K562 (cell line): ENCODE data around the gene GLI3. TPM values are rescaled to one million over a fixed set of nuclear protein-coding genes. Genes with fewer than 3 reads are reported as not detected.

Source experiments
- ATAC-seq: fragments of 200-7000 bp; cut with Tn5 transposase; 3 replicates; pipeline ENCODE4 v1.9.1; 2020; ENCODE audit warnings: moderate library complexity
- BruUV-seq: library from RNA; stranded (reverse); fragments of 400-500 nt; replicated peaks from 2 replicates; lab custom pipeline; 2021; lab: Mats Ljungman, UMichigan
- CTCF ChIA-PET: fragments of 300-600 bp; formaldehyde crosslinking; extraction: SDS; loops from one replicate; lab custom pipeline; 2021; ENCODE audit warnings: low intra/inter-chr PET ratio; lab: Yijun Ruan, JAX
- POLR2A ChIA-PET: fragments of 300-600, 350-650 bp; sonication (Branson Sonifier 250); formaldehyde crosslinking; extraction: SDS; loops from one replicate; lab custom pipeline; 2021; ENCODE audit warnings: antibody characterized with exemption, inconsistent platforms; lab: Yijun Ruan, JAX
- DNase-seq, 4 experiments: peaks; one replicate each; pipeline versions ENCODE4 v3.0.0 to v3.0.0-alpha.2; 2011 to 2018; ENCODE audit warnings: low spot score in 3 of 4, mixed read lengths in 3 of 4; ENCODE audit errors: extremely low read depth in 1 of 4
- FAIRE-seq: peaks from 2 replicates; lab custom pipeline; 2011; peaks lifted over from hg19 to GRCh38; lab: Jason Lieb, UNC
- H2AFZ ChIP-seq: 2 replicates; pipeline ENCODE4 v1.6.0; 2011; ENCODE audit warnings: low read depth, low read length, control low read depth, inconsistent platforms
- H3K27ac ChIP-seq: fragments of 200-600 bp; 3 replicates; pipeline ENCODE4 v1.8.0; 2011; ENCODE audit warnings: low read depth, mild to moderate bottlenecking, control low read depth, inconsistent platforms, low read length, moderate library complexity, mixed read lengths; ENCODE audit errors: extremely low read depth
- H3K27me3 ChIP-seq, 2 experiments: fragments of 300-600 bp in 1 of 2; 2 replicates in 1 of 2; 3 replicates in 1 of 2; pipeline versions ENCODE4 v1.6.0 to v1.8.0; 2011; ENCODE audit warnings: inconsistent platforms in 2 of 2, low read length in 2 of 2, mild to moderate bottlenecking in 1 of 2, mixed read lengths in 1 of 2, moderate library complexity in 1 of 2; ENCODE audit not compliant: control insufficient read depth in 2 of 2, insufficient read depth in 2 of 2
- H3K36me3 ChIP-seq: fragments of 300-600 bp; 3 replicates; pipeline ENCODE4 v1.8.0; 2011; ENCODE audit warnings: mild to moderate bottlenecking, low read length, inconsistent platforms; ENCODE audit not compliant: control insufficient read depth, insufficient read depth
- H3K4me1 ChIP-seq, 2 experiments: fragments of 200-600 bp in 1 of 2; replicated peaks in 1 of 2; 2 replicates in 1 of 2; 3 replicates in 1 of 2; pipeline versions ENCODE4 v1.5.1 to v1.8.0; 2011; ENCODE audit warnings: inconsistent platforms in 2 of 2, low read length in 2 of 2, mild to moderate bottlenecking in 1 of 2, mixed read lengths in 1 of 2, moderate library complexity in 1 of 2; ENCODE audit not compliant: control insufficient read depth in 2 of 2, insufficient read depth in 2 of 2
- H3K4me2 ChIP-seq: 2 replicates; pipeline ENCODE4 v1.6.1; 2011; ENCODE audit warnings: low read length, control low read depth, inconsistent platforms, mixed read lengths; ENCODE audit not compliant: insufficient read depth
- H3K4me3 ChIP-seq: fragments of 200-600 bp; sonication (generic), shearing (Covaris generic); 2 replicates; pipeline ENCODE4 v1.5.1; 2016; ENCODE audit warnings: control low read depth, inconsistent platforms
- H3K79me2 ChIP-seq: fragments of 200-600 bp; 3 replicates; pipeline ENCODE4 v1.8.0; 2011; ENCODE audit warnings: low read length, inconsistent platforms; ENCODE audit not compliant: control insufficient read depth, insufficient read depth
- H3K9ac ChIP-seq, 2 experiments: 2 replicates each; pipeline versions ENCODE4 v1.6.0 to v1.6.1; 2011; ENCODE audit warnings: low read depth in 2 of 2, low read length in 2 of 2, control low read depth in 1 of 2, inconsistent platforms in 1 of 2, mild to moderate bottlenecking in 1 of 2, mixed read lengths in 1 of 2; ENCODE audit not compliant: insufficient read depth in 1 of 2
- H3K9me1 ChIP-seq: one replicate; pipeline ENCODE4 v1.6.0; 2011; ENCODE audit warnings: inconsistent platforms, mild to moderate bottlenecking, low read length, moderate library complexity; ENCODE audit not compliant: control insufficient read depth, insufficient read depth
- H3K9me3 ChIP-seq: replicated peaks from 2 replicates; pipeline ENCODE4 v1.5.1; 2011; ENCODE audit warnings: low read depth, low read length, inconsistent platforms; ENCODE audit not compliant: control insufficient read depth, insufficient read depth
- H4K20me1 ChIP-seq: replicated peaks from 2 replicates; pipeline ENCODE4 v1.6.1; 2011; ENCODE audit warnings: low read length, inconsistent platforms, mixed read lengths; ENCODE audit not compliant: control insufficient read depth, insufficient read depth
- COPS2 ChIP-seq: fragments of 450-650 bp; conservative IDR thresholded peaks from 2 replicates; pipeline ENCODE4 v1.6.1; 2016; ENCODE audit warnings: mild to moderate bottlenecking, moderate library complexity
- ETV6 ChIP-seq, 3 experiments: fragments of 150-350 bp in 1 of 3; sonication (generic) in 1 of 3; formaldehyde crosslinking in 1 of 3; IDR thresholded peaks; 2 replicates each; pipeline versions ENCODE4 v1.6.1 to v1.8.0; 2014 to 2022; ENCODE audit warnings: borderline replicate concordance in 2 of 3, low read depth in 2 of 3, antibody characterized with exemption in 1 of 3, low read length in 1 of 3, mild to moderate bottlenecking in 1 of 3, missing genetic modification reagents in 1 of 3
- MTA3 ChIP-seq: fragments of 450-650 bp; formaldehyde crosslinking; IDR thresholded peaks from 2 replicates; pipeline ENCODE4 v1.6.1; 2017; ENCODE audit warnings: mild to moderate bottlenecking, borderline replicate concordance
- MYC ChIP-seq, 2 experiments: fragments of 250-450 bp in 1 of 2; sonication (Bioruptor Pico) in 1 of 2; IDR thresholded peaks; 2 replicates each; pipeline versions ENCODE4 v1.5.1 to v1.6.1; 2012 to 2021; ENCODE audit warnings: low read depth in 2 of 2, borderline replicate concordance in 1 of 2, improper control_type of control experiment in 1 of 2, low read length in 1 of 2, mild to moderate bottlenecking in 1 of 2, moderate library complexity in 1 of 2
- NCOR1 ChIP-seq: fragments of 450-650 bp; IDR thresholded peaks from 2 replicates; pipeline ENCODE4 v1.6.1; 2016; ENCODE audit warnings: mild to moderate bottlenecking, moderate library complexity
- NRF1 ChIP-seq, 2 experiments: fragments of 450-650 bp; IDR thresholded peaks in 1 of 2; conservative IDR thresholded peaks in 1 of 2; 2 replicates each; pipeline ENCODE4 v1.6.1; 2014; ENCODE audit warnings: mild to moderate bottlenecking in 2 of 2
- STAG1 ChIP-seq: sonication (generic); formaldehyde crosslinking; IDR thresholded peaks from 2 replicates; pipeline ENCODE4 v1.5.0; 2020; ENCODE audit warnings: missing genetic modification reagents, borderline replicate concordance
- WGBS: fragments of 100-300 bp; shearing (Covaris generic); methylation state at CpG from one replicate; pipeline ENCODE4 v1.1.6; 2016; ENCODE audit warnings: low coverage, mixed read lengths; ENCODE audit not compliant: insufficient coverage; ENCODE audit errors: missing lambda C conversion rate; 5-methylcytosine and 5-hydroxymethylcytosine counted together
- in situ Hi-C: fragments of 300-500 bp; cut with MboI; formaldehyde crosslinking; loops from 4 replicates; pipeline ENCODE4 v1.15.0; 2018; ENCODE audit warnings: inconsistent platforms, mixed read lengths
- intact Hi-C: fragments of 100-400 bp; cut with micrococcal nuclease; formaldehyde crosslinking; loops from 2 replicates; pipeline ENCODE4 v1.14.2; 2022
- polyA plus RNA-seq, 8 experiments: library from polyadenylated mRNA; depleted of rRNA in 4 of 8; stranded (reverse) in 5 of 8; unstranded in 3 of 8; fragments of >200 nt; fragmentation: Nextera tagmentation in 2 of 8; fragmentation: Illumina TruSeq in 1 of 8; extraction: Ambion mirVana in 2 of 8; extraction: Trizol in 1 of 8; gene quantifications; 2 replicates each; pipeline versions ENCODE4 v1.2.1 to v1.2.3, GENCODE V29; 2011 to 2014; ENCODE audit warnings: inconsistent platforms in 1 of 8, missing spikeins in 1 of 8
- total RNA-seq, 7 experiments: library from RNA; depleted of rRNA in 6 of 7; stranded (reverse); fragments of >200 nt in 6 of 7; fragmentation: Illumina TruSeq in 2 of 7; extraction: Trizol in 2 of 7; gene quantifications; 2 replicates each; pipeline versions ENCODE4 v1.2.1 to v1.2.3, GENCODE V29; 2011 to 2021; ENCODE audit warnings: low replicate concordance in 1 of 7
- TF ChIP-seq, protein P1 (sequence below): fragments of 250-450 bp; sonication (Bioruptor Pico); IDR thresholded peaks from 2 replicates; pipeline ENCODE4 v1.5.0; 2022; ENCODE audit warnings: mild to moderate bottlenecking
- TF ChIP-seq, protein P2 (sequence below): sonication (generic); formaldehyde crosslinking; IDR thresholded peaks from 2 replicates; pipeline ENCODE4 v1.8.1; 2023; ENCODE audit warnings: mild to moderate bottlenecking, missing genetic modification reagents, moderate library complexity
- TF ChIP-seq, protein P3 (sequence below), 2 experiments: IDR thresholded peaks; 2 replicates each; pipeline ENCODE4 v1.6.1; 2011; ENCODE audit warnings: borderline replicate concordance in 1 of 2, control low read depth in 1 of 2, low read depth in 1 of 2, low read length in 1 of 2, mild to moderate bottlenecking in 1 of 2, mixed read lengths in 1 of 2, moderate library complexity in 1 of 2; ENCODE audit not compliant: insufficient read depth in 1 of 2, insufficient read length in 1 of 2, poor library complexity in 1 of 2, severe bottlenecking in 1 of 2; ENCODE audit errors: extremely low read depth in 1 of 2

GLI3 gene
- total and polyA plus RNA-seq, 9 of the 15 experiments (the other 6 are each of a cell fraction or from before 2014, with no cell fraction given): 0.01 to 0.18 (median 0.07) TPM; not detected in 6

DNA sequence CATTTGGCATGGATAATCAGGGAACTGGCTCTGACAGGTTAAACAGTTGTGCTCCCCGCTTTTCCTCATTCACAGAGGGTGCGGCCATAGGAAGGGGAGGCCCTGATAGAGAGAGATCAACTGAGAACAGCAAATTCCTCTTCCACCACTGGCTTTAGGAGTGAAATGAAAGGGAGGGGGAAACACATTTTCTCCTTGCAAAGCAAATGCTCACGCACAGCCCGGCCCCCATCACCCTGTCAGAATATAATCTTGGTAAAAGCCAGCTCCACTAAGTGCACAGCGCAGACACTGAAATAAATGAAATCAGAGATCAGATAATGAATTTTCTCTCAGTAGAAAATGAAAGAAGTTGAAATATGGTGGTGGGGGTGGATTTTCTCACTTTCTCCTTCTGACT is 187.2 kb downstream of the GLI3 start:
- Histone ChIP-seq H3K36me3 (no peaks in the 10 kb centered on the region), H3K27me3 (peaks cover 4 to 10% of the 10 kb centered on the region in 2 experiments; a peak in 3 of 5 replicates), H3K4me1 (no peaks in the 10 kb centered on the region), H3K9ac (no peak overlapping the region), H3K4me2 (no peak overlapping the region), H4K20me1 (no peaks in the 10 kb centered on the region), H3K4me3 (no peak overlapping the region), H3K9me3 (no peaks in the 10 kb centered on the region; the same call in 1 of the 2 replicates), H3K27ac (no peak overlapping the region), H3K79me2 (no peaks in the 10 kb centered on the region), H3K9me1 (no peaks in the 10 kb centered on the region), H2AFZ (no peak overlapping the region)
- 0% methylated on average over 5 of the region's 5 CpGs for WGBS
- no peak for TF ChIP-seq NRF1 (conservative IDR thresholded peaks at IDR 0.05 in 1 of 2, IDR thresholded peaks at IDR 0.05 in 1 of 2)
- TF ChIP-seq, protein P1, sequence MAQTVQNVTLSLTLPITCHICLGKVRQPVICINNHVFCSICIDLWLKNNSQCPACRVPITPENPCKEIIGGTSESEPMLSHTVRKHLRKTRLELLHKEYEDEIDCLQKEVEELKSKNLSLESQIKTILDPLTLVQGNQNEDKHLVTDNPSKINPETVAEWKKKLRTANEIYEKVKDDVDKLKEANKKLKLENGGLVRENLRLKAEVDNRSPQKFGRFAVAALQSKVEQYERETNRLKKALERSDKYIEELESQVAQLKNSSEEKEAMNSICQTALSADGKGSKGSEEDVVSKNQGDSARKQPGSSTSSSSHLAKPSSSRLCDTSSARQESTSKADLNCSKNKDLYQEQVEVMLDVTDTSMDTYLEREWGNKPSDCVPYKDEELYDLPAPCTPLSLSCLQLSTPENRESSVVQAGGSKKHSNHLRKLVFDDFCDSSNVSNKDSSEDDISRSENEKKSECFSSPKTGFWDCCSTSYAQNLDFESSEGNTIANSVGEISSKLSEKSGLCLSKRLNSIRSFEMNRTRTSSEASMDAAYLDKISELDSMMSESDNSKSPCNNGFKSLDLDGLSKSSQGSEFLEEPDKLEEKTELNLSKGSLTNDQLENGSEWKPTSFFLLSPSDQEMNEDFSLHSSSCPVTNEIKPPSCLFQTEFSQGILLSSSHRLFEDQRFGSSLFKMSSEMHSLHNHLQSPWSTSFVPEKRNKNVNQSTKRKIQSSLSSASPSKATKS (CRISPR knock-in tag): no peak
- no peak for TF ChIP-seq NCOR1
- no peak for TF ChIP-seq STAG1 (CRISPR knock-in tag)
- TF ChIP-seq MYC (IDR thresholded peaks at IDR 0.05; ENCODE audit: low read depth, low read length): no peak
- TF ChIP-seq MYC (CRISPR knock-in tag; IDR thresholded peaks at IDR 0.05; ENCODE audit: borderline replicate concordance, low read depth): no peak
- TF ChIP-seq MTA3: no peak
- TF ChIP-seq, protein P2, sequence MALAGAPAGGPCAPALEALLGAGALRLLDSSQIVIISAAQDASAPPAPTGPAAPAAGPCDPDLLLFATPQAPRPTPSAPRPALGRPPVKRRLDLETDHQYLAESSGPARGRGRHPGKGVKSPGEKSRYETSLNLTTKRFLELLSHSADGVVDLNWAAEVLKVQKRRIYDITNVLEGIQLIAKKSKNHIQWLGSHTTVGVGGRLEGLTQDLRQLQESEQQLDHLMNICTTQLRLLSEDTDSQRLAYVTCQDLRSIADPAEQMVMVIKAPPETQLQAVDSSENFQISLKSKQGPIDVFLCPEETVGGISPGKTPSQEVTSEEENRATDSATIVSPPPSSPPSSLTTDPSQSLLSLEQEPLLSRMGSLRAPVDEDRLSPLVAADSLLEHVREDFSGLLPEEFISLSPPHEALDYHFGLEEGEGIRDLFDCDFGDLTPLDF (CRISPR knock-in tag): no peak
- TF ChIP-seq COPS2: no peak
- TF ChIP-seq, protein P3, sequence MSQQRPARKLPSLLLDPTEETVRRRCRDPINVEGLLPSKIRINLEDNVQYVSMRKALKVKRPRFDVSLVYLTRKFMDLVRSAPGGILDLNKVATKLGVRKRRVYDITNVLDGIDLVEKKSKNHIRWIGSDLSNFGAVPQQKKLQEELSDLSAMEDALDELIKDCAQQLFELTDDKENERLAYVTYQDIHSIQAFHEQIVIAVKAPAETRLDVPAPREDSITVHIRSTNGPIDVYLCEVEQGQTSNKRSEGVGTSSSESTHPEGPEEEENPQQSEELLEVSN (IDR thresholded peaks at IDR 0.05; ENCODE audit: borderline replicate concordance in 1 of 2, extremely low read depth in 1 of 2, insufficient read depth in 1 of 2, insufficient read length in 1 of 2, low read depth in 1 of 2, low read length in 1 of 2, poor library complexity in 1 of 2, severe bottlenecking in 1 of 2): no peak
- TF ChIP-seq ETV6 (IDR thresholded peaks at IDR 0.05; ENCODE audit: borderline replicate concordance in 1 of 2, low read depth in 2 of 2, low read length in 1 of 2): no peak
- TF ChIP-seq ETV6 (CRISPR knock-in tag; IDR thresholded peaks at IDR 0.05; ENCODE audit: borderline replicate concordance): no peak
- no peak for DNase-seq
- intact Hi-C loops: no loop called here
- no peak for FAIRE-seq
- CTCF ChIA-PET: no interaction called here
- ATAC-seq: no peak
- in situ Hi-C loops: no loop called here
- POLR2A ChIA-PET: interaction anchor here (0.7 to 0.8 kb wide), 2 partner anchors 12 to 251 kb away, joined by 3 read pairs; no protein-coding TSS in a partner anchor
- no TSS peak for BruUV-seq
